SKM-1 treated with dmso at 0.1 percent for 144 hours (cell line): Measurements from ENCODE around the gene UBA5.
"Not testable (repeated sequence)": the region's sequence is repeated elsewhere in the genome, so short reads cannot be mapped to it uniquely, and the experiment has no call there.

ENCODE experiments used
- DNase-seq: peaks from one replicate; lab custom pipeline; 2025; ENCODE audit not compliant: unreplicated experiment; lab: John Stamatoyannopoulos, UW

The UBA5 gene

DNA sequence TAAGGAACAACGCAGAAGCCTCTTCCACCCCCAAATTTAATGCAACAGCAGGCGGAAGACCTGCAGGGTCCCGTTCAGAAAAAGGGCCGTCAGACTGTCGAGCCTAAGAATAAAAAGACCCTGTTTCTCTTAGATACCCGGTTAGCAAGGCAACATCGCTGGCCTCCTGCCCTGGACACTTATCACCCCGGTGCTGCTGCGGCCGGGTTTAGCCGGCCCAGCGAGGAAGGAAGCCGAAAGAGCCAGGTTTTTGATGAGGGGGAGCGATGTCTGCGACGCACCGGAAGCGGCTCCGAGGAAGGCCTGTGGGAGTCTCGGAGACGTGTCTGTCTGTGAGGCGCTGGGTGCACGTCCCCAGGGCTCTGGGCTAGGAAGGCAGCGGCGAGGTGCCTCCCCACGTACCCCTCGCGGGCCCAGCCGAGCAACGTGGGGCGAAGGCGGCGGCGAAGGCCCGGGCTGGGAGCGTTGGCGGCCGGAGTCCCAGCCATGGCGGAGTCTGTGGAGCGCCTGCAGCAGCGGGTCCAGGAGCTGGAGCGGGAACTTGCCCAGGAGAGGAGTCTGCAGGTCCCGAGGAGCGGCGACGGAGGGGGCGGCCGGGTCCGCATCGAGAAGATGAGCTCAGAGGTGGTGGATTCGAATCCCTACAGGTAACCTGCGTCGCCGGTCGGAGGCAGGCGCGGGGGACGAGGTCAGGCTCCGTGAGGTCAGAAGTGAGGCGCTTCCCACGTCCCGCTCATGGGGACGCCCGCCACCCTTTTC, at the start of gene UBA5:
TSS of gene UBA5 (plus strand) at position 278 of the 759 bp plus-strand sequence. CDS start at position 487, 209 bp downstream.
- DNase-seq = peak; percentile 47

DNA sequence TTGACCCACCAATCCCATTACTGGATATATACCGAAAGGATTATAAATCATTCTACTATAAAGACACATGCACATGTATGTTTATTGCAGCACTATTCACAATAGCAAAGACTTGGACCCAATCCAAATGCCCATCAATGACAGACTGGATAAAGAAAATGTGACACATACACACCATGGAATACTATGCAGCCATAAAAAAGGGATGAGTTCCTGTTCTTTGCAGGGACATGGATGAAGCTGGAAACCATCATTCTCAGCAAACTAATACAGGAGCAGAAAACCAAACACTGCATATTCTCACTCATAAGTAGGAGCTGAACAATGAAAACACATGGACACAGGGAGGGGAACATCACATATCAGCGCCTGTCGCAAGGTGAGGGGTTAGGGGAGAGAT, 44.8 kb upstream of the UBA5 start:
- not testable (repeated sequence) for DNase-seq

DNA sequence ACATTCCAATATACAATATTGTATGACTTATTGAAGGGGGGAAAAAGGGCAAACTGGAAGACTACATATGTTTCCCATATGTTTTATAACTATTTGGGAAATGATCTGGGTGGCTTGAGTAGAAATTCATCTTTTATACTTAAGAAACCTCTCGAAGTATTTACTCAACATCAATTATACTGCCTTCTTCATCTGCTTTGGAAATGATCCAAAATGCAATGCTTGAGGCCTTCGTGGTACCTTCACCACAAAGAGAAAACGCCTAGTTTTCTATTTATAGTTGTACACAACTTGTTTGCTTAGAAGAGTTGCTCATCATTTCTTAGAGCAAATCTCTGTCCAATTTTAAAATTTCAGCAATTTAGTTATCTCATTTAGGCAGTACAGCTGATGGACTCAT, 44.2 kb upstream of the UBA5 start:
- no peak for DNase-seq

DNA sequence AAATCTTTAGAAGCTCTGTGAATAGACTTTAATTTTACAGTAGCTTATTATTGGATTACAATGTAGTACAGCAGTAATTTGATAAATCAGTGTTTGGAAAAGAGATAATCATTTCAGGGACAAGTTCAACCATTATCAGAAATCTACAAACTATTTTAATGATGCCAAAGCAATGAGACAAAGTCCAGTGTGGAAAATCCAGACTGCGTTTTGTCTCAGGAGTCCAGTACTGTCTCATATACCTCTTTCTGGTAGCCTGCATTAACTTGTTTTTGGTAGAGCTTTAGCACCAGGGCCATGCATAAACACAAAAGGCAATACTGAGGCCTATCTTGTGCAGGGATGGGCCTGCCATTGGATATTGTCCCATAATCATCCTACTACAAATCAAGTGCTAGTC, 43.3 kb upstream of the UBA5 start:
- no peak for DNase-seq

DNA sequence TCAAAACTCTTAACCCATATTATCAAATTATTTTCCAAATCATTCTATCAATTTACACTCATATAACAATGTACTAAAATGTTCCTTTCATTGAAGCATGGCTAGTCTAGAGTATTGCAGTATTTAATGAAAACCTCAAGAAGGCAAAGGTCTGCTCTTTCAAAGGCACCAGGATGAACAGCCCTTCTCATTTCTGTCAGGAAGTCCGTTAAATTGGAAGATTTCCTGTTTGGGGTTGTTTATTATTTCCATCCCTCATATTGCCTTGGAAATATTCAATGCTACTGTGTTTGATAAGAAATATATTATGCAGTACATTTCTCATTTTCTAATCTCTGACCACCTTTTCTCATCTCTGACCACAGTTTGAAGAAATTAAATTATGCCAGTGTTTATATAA, 38.0 kb upstream of the UBA5 start:
- DNase-seq = no peak

DNA sequence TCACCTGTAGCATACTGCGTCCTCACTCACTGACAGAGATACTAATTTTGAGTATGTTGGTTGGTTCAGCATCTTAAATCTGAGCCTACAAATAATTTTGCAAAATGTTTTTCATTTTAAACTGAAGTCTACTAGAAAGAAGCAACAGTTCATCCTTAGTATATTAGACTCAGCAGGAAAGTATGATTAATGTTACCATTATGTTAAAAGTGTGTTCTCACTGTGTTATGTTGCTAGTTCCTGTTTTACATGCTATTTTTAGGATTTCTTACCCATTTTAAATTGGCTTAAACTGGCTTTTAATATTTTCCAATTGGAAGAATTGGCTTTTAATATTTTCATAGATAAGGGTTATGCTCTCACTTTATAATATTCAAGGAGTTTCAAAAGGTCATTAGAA, 37.4 kb upstream of the UBA5 start:
- no peak for DNase-seq

DNA sequence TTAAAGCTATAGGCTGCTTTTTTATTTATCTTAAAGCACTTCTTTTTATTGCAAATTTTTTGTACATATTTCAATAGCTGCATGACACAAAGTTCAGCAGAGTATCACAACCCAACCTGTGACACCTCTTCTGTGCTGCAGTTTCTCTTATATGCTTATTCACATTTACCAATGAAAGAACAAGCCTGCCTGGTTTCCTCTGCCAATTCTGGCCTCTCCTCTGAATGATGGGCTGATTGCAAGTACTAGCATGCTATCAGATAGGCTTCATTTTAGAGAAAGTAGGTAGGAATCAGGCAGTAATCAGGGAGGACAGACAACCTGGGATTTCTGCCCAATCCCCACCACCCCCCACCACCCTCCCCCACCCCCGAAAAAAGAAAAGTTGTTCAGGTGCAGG, 36.5 kb upstream of the UBA5 start:
- no peak for DNase-seq

DNA sequence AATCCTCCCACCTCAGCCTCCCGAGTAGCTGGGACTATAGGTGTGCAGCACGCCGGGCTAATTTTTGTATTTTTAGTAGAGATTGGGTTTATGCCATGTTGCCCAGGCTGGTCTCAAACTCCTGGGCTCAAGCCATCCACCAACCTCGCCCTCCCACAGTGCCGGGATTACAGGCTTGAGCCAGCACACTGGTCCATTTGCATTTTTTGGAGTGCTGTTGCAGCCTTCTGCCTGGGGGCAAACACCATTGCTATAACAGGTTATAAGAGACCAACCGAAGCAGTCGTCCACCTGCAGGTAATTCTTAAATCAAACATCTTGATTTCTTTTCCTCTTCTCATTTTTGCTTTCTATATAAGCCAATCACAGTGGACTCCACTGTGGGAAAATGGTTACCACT, 35.3 kb upstream of the UBA5 start:
- no peak for DNase-seq

DNA sequence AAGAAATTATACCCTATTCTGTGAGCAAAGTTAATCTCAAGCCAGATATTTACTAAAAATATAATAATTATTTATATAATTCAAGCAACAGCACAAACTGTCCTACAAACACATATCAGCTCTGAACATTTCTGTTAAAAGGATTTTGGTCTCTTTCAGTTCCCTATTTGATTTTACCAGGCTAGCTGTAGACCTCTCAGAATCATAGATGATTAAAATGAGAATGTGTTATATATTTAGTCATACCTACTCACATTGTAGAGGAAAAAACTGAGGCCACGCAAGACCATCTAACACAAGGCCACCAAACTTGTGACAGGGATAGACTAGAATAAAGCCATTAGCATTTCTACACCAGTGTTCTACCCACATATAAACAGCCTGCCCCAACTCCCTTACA, 34.5 kb upstream of the UBA5 start:
- DNase-seq = no peak

DNA sequence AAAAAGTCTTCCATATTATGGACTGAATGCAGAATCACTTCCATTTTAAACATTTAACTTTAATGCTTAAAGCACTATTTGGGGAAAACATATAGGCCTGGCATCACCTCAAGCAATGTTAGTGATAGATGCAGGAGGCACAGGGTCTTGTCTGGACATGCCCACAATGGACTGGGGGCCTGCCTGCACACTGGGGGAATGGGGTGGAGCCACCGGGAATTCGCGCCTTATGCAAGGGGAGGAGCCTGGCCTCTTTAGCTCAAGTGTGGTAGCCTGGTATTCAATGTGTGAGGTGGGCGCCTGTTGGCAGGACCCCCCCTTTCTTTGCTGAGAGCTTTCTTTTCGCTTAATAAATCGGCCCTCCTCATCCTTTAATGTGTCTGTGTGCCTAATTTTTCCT, 33.2 kb upstream of the UBA5 start:
- DNase-seq = no peak

DNA sequence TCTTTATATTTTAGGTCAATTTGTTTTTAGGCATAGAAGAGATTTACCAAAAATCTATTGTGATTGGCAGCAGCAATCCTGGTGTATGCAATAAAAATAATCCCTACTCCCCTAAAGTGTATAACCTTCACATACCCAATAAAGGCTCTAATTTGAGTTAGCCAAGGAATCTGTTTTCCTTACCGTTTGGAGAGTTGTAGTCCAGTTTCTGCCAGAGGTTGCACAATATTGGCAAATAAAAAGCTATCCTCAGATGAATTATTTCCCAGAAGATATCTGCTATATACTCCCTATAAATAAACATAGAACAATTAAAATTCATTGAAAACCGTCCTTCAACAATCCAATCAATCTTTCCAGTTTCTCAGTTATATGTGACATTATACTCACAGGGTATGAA, 32.0 kb upstream of the UBA5 start:
- DNase-seq = no peak

DNA sequence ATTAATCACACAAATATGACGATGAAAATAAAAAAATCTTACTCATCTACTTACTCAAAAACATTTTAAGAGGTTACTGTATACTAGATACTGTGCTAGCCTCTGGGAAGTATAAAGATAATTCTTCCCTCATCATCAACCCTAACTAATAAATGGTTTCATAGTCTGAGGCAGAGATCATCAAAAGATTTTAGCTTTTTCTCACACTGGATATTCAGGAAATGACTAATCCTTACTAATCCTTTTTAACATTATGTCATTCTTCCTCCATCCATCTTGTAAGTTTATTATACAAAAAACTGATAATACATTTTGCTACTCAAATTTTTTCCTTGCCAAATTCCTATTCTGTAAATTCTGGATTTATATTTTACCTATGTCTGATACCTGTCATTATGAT, 30.2 kb upstream of the UBA5 start:
- no peak for DNase-seq

DNA sequence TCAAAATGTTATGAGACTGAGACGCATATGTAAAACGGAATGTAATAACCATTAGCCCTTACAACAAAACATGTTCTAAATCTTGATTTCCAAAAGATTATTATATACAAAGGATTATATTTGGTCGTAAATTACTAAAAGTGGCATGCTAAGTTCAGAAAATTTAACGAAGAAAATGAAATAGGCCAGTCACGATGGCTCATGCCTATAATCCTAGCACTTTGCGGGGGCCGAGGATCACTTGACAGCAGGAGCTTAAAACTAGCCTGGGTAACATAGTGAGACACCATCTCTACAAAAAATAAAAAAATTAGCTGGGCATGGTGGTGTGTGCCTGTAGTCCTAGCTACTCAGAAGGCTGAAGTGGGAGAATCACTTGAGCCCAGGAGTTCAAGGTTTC, 29.5 kb upstream of the UBA5 start:
- no peak for DNase-seq

DNA sequence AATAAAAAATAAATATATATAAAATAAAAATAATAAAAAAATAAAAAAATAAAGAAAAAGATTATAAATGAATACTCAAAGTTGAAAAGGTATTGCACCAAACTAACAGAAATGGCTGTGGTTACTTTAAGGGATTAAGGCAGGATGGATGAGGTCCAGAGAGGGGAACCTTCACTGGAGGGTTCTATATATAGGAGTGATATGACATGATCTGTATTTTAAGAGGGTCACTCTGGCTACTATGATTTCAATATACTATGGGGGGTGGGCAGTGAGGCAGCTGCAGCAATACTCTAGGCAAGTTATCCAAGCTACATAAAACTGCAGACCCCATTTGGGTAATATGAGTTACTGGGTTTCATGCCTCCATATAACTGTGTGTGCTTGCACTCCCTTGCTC, 25.1 kb upstream of the UBA5 start:
- no peak for DNase-seq

DNA sequence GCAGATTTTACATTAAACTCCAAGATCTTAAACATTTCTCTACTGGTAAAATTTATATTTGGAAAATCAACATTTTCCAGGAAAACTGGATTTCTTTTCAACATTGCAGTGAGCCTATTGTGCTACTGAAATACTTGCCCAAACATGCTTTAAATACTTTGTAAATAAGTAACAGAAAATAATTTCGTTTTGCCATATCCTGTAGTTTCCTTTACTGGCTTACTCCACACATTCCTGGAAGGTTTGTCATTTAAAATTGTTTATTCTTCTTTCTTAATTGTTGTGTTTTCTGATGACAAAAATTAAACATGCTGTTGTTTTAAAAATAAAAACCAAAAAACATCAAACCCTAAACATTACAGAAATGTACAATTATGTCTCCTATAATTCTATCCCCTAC, 22.5 kb upstream of the UBA5 start:
- no peak for DNase-seq

DNA sequence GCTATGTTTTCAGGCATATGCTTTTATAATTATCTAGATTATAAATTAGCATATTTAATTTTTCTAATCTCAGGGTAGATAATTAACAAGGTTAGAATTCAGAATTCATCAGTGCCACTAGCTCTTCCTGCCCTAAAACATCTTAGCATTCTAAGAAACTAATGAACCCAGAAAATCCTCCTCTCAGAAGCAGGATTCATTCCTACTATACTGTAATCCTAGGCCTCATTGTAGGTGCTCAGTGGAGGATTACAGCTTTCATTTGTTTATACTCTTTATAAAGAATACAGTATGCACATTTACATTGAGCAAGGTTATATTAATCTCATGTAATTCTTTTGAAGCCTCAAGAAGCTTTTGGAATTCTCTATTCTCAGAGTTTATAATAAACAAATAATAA, 21.4 kb upstream of the UBA5 start:
- DNase-seq = no peak

DNA sequence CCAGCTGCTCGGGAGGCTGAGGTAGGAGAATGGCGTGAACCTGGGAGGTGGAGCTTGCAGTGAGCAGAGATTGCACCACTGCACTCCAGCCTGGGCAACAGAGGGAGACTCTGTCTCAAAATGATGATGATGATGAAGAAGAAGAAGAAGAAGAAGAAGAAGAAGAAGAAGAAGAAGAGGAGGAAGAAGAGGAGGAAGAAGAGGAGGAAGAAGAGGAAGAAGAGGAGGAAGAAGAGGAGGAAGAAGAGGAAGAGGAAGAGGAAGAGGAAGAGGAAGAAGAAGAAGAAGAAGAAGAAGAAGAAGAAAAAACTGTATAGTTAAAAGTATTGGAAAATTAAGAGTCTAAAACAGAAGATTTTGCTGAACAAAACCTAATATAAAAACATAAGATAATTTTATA, 18.7 kb upstream of the UBA5 start:
- not testable (repeated sequence) for DNase-seq

DNA sequence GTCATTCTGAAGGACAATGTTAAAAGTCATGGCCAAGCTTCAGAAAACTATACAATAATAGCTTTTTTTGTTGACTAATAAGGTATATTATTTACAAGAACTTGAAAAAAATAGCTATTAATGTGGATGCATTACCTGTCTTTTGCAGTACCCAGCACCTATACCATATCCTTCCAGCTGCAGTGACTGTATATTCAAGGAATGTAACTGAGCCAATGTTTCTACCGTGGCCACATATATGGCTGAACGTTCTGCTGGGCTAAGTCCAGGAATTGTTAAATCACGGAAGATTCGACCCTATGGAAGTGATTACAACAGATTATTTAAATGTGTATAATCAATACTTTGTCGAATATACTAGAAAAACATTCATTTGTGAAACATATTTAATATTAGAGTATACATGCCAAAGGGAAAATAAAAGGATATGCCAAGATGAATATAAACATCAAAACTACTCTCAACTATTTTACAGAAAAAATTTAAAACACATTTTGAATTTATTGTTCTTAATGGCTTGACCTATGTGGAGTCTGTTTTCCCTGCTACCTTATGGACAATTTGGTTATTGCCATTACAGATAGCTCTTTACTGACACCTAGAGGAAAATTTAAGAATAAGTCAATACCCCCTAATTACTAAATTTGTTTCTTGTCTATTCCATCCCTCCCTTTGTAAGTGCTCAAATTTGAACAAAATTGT, 18.1 kb upstream of the UBA5 start:
- DNase-seq = peak; percentile 69

DNA sequence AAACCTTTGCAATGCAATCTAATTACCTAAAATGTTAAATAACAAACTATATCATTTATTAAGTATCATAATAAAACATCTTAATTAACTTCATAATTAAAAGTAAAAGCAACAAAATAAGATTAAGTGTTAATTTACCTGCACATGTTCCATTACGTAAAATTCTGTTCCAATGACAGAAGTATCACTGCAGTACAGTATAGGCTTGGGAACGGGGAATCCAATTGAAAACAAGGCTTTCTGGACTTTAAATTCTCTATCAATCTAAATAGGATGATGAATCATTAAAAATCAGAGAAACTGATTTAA, 17.6 kb upstream of the UBA5 start:
- DNase-seq = no peak

DNA sequence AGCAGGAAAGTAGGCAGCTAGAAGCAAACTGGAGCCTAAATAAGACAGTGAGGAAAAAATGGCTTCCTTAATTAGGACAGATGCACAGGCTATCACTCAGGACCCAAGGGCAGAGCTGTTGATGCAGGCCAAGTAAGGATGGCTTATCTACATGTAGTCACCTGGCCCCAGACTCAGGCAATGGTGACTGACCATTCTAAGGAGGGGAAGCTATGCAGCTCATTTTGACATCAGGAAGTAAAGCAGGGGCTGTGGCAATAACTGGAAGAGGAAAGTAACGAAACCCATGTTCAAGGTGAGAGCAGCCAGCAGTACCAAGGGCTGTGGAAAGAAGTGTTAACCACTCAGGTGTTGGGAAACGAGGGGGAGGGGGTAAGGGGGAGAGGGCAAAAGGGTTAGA, 16.8 kb upstream of the UBA5 start:
- peak; percentile 40 for DNase-seq

DNA sequence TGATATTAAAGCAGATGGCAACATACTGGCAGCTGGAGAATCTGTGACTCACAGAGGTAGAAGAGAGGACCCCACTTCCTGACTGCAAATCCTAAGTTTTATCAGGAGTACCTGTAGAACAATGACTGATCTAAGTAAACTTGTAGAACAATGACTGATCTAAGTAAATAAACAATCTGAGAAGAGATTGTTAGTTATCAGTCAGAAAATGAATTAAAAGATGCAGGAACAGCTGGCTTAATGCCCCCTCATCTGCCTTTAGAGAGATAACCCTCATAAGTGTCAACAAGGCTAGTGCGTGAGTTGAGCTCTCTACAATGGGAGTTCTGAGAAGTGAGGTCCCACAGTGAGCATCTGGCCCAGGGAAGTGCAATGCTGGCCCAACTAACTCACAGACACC, 15.1 kb upstream of the UBA5 start:
- DNase-seq = no peak

DNA sequence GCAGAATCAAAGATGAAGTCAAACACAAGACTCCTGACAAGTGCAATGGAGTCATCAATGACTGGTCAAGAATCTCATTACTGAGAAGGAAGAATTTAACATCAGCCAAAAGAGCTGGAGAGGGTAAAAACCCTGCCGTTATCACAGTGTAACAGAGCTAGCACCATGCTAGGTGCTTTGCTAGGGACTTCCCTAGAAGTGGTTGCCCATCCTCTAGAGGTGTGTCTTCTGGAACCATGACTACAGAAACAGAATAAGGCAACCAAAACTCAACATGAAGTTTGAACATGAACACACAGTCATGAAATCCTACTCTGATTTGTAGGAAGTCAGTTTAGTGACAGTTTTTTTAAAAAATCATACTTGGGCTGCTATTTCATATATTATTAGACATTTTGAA, 10.0 kb upstream of the UBA5 start:
- DNase-seq = no peak

DNA sequence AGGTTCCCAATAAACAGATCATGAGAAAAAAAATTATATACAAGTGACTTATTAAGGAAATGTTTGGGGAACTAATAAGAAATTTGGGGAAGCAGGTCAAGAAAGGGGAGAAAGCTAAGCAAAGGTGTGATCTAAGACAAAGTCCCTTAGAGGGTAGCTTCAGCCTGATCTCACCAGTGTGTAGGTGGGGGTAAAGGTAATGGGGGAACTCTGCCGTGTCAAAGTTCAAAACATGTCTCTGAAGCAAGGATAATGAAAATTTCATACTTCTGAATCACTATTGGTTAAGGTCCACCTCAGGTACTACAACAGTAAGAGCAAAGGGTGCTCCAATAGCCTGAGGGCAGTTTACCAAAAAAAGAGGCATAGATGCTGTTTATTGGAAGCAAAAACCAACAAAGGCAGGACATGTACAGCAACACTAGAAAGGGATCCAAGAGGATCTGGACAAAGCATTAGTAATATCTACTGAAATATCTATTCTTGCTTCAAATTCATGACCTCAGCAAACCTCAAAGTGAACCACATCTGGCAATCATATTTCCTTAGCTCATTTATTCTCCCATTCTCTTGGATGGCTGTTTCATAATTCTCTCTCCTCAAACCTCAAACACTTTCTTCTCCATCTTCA, 7.4 kb upstream of the UBA5 start:
- DNase-seq = no peak
